BJ (cell line): ENCODE measurements around the gene C3orf20. TPM values are rescaled to one million over a fixed set of nuclear protein-coding genes. Genes with fewer than 3 reads are reported as not detected.

ENCODE experiments used
- CTCF ChIA-PET: fragments of 350-600 bp; formaldehyde crosslinking; extraction: SDS; loops from one replicate; lab custom pipeline; 2021; ENCODE audit warnings: antibody characterized with exemption, inconsistent platforms; lab: Yijun Ruan, JAX
- POLR2A ChIA-PET: fragments of 300-600 bp; sonication (Branson Sonifier 250); formaldehyde crosslinking; extraction: SDS; loops from one replicate; lab custom pipeline; 2021; ENCODE audit warnings: antibody characterized with exemption; lab: Charles Lee
- DNase-seq: peaks from one replicate; pipeline ENCODE4 v3.0.0-alpha.2; 2011; ENCODE audit warnings: low read depth
- H3K27me3 ChIP-seq: 2 replicates; pipeline ENCODE4 v1.6.0; 2011; ENCODE audit warnings: low read length; ENCODE audit not compliant: control insufficient read depth, insufficient read depth
- H3K36me3 ChIP-seq: 2 replicates; pipeline ENCODE4 v1.5.1; 2011; ENCODE audit warnings: low read length; ENCODE audit not compliant: control insufficient read depth, insufficient read depth
- H3K4me3 ChIP-seq: 2 replicates; pipeline ENCODE4 v1.5.1; 2011; ENCODE audit warnings: low read depth, mild to moderate bottlenecking, control low read depth, low read length
- polyA plus RNA-seq: library from polyadenylated mRNA; depleted of rRNA; stranded (reverse); fragments of >200 nt; gene quantifications from 2 replicates; pipeline ENCODE4 v1.2.3, GENCODE V29; 2011
- TF ChIP-seq, protein P1 (sequence below): IDR thresholded peaks from 2 replicates; pipeline ENCODE4 v1.5.1; 2011; ENCODE audit warnings: low read depth, mild to moderate bottlenecking, control low read depth, inconsistent platforms, low read length, moderate library complexity; ENCODE audit not compliant: insufficient read depth

Gene C3orf20
- polyA plus RNA-seq, 1 experiment, result not detected

DNA sequence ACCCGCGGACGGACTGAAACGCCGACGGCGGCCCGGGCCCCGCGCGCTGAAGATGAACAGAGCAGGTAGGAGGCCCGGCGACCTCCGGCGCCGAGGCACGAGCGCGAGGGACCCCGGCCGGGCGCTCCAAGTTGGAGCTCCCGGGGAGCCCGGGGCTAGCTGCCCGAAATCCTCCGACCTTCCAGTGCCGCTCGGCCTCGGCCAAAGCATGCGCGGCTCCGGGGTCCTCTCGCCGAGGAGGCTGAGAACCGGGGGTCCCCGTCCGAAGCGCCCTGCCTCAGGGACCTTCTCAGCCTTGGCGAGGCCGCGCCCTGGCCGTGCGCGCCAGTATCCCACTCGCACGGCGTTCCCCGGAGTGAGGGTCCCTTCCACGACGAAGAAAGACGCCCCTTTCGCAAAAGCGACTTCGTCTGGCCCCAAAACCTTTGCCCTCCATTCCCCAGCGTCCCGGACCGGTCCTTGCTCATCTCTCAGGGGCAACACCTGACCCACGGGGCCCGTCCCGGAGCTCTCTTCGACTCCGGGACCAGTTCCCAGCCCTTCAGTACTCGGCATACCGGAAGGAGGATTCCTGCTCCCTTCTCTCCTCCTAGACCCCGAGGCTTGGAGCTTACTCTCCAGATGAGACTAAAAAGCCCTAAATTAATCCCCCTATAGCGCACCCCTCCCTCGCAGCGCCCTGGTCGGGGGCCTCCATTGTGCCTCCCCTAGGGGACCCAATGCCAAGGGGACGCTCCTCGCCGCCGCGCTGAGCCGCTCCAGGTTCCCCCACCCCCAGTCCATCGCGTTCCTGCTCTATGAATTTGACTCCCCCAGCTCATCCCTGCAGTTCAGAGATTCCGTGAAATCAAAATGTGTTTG, 136.1 kb downstream of the C3orf20 start:
- POLR2A ChIA-PET, result no interaction called here
- Histone ChIP-seq H3K36me3 (no peaks in the 10 kb centered on the region), H3K4me3 (no peak overlapping the region), H3K27me3 (peaks cover 22% of the 10 kb centered on the region)
- TF ChIP-seq, protein P1, sequence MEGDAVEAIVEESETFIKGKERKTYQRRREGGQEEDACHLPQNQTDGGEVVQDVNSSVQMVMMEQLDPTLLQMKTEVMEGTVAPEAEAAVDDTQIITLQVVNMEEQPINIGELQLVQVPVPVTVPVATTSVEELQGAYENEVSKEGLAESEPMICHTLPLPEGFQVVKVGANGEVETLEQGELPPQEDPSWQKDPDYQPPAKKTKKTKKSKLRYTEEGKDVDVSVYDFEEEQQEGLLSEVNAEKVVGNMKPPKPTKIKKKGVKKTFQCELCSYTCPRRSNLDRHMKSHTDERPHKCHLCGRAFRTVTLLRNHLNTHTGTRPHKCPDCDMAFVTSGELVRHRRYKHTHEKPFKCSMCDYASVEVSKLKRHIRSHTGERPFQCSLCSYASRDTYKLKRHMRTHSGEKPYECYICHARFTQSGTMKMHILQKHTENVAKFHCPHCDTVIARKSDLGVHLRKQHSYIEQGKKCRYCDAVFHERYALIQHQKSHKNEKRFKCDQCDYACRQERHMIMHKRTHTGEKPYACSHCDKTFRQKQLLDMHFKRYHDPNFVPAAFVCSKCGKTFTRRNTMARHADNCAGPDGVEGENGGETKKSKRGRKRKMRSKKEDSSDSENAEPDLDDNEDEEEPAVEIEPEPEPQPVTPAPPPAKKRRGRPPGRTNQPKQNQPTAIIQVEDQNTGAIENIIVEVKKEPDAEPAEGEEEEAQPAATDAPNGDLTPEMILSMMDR, result no peak
- CTCF ChIA-PET, result interaction anchor here (1.1 kb wide), 1 partner anchor 30 kb away, joined by 3 read pairs; no protein-coding TSS in a partner anchor
- no peak for DNase-seq

DNA sequence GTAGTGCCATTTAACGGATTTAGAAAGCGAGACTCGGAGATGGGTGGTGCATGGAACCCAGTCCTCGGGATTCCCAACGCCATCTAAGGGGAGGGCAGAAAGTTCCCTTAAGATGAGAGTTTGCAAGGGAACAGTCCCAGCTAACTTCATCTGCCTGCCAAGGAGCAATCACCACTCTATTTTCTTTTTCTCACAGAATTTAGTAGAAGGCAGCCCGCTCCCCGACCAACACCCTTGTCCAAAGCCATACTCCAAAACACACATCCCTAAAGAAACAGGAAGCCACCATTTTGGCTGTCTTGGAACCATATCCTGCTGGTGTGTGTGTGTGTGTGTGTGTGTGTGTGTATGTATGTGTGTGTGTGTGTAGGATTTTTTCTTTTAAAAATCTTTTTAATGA, 136.7 kb downstream of the C3orf20 start:
- TF ChIP-seq, protein P1, result no peak
- ChIA-PET POLR2A (no interaction called here), CTCF (interaction anchor here (1.1 kb wide), 1 partner anchor 31 kb away, joined by 3 read pairs; no protein-coding TSS in a partner anchor)
- Histone ChIP-seq H3K36me3 (no peaks in the 10 kb centered on the region), H3K4me3 (no peak overlapping the region), H3K27me3 (peaks cover 22% of the 10 kb centered on the region)
- DNase-seq, result no peak

DNA sequence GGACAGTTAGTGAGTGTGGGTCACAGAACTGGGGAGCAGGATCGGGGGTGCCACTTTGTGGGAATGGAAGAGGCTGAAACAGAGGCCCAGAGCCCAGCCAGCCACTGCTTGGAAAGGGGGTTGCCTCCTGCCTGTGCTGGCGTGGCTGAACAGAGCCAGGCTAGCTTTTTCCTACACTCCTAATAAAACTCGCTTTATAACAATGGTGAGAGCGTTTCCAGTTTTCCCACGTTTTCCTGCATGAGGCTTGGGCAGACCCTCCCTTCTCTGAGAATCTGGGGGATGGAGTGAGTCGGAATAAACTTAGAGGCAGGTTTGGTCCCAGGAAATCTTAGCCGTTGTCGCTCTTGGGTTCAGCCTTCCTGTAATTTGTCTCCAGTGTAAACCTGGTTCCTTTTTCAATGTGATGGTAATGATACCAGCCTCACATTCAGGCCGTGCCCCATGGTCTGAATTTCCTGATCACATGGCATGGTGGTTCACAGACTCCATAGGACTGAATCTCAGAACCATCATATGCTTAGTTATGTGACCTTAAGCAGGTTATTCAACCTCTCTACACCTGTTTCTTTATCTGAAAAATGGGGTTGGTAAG, 137.4 kb downstream of the C3orf20 start:
- no peaks in the 10 kb centered on the region for H3K36me3 ChIP-seq
- no peak overlapping the region for H3K4me3 ChIP-seq
- ChIA-PET CTCF (no interaction called here), POLR2A (no interaction called here)
- peaks cover 21% of the 10 kb centered on the region for H3K27me3 ChIP-seq
- TF ChIP-seq, protein P1, result no peak
- no peak for DNase-seq

DNA sequence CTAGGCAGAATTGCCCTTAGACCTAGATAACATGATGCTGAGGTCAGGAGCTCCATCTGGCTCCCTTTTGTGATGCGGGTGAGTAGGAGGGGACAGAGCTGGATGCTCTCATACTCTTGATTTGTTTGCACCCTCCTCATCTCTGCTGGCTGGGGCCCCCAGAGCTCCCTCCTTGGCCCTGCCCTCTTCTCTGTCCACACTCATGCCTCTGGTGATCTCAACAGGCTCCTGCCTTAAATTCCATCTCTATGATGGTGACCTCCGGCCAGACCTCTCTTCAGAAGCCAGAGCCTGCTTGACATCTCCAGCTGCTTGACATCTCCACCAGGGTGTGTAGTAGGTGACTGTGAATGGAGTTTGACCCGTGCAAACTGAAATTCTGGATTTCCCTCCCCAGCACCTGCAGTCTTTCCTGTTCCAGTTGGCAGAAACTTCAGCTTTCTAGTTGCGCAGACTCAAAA, 139.5 kb downstream of the C3orf20 start:
- no peaks in the 10 kb centered on the region for H3K36me3 ChIP-seq
- no peak overlapping the region for H3K4me3 ChIP-seq
- POLR2A ChIA-PET, result no interaction called here
- CTCF ChIA-PET, result no interaction called here
- no peak for DNase-seq
- peaks cover 21% of the 10 kb centered on the region for H3K27me3 ChIP-seq
- TF ChIP-seq, protein P1, result no peak

DNA sequence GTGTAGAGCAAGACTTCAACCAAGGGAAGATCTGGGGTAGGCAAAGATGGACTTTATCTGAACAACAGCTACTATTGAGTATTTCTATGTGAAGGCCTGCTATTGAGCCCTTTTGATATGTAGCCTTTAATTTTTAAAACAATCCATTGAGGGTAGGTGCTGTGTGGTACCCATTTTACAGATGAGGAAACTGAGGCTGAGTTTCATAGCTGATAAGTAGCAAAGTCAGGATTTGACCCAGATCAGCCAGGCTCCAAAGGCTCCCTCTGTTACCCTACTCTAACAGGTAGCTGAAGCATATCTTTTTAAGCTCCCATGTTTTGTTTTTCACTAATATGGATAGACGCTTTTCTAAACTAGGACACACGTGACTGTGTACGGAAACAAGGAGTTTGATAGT, 141.4 kb downstream of the C3orf20 start:
- Histone ChIP-seq H3K36me3 (no peaks in the 10 kb centered on the region), H3K4me3 (no peak overlapping the region), H3K27me3 (peaks cover 8% of the 10 kb centered on the region)
- no peak for DNase-seq
- ChIA-PET CTCF (no interaction called here), POLR2A (no interaction called here)
- TF ChIP-seq, protein P1, result no peak
